Mesenchymal stem cell (in vitro differentiated cells and primary cell): ENCODE measurements around the gene YWHAE.
"Not testable (repeated sequence)": the region's sequence is repeated elsewhere in the genome, so short reads cannot be mapped to it uniquely, and the experiment has no call there.

ENCODE experiments used
- DNase-seq: peaks from one replicate; pipeline ENCODE4 v3.0.0-alpha.2; 2013
- H2AFZ ChIP-seq: one replicate; pipeline ENCODE4 v1.6.1; 2013; ENCODE audit warnings: low read depth, mild to moderate bottlenecking, control low read depth, inconsistent platforms, low read length, moderate library complexity
- H2AK5ac ChIP-seq: 2 replicates; pipeline ENCODE4 v1.6.1; 2013; ENCODE audit warnings: low read length, moderate library complexity, mild to moderate bottlenecking, inconsistent platforms; ENCODE audit not compliant: severe bottlenecking
- H2BK120ac ChIP-seq: one replicate; pipeline ENCODE4 v1.6.1; 2013; ENCODE audit warnings: low read depth, mild to moderate bottlenecking, inconsistent platforms, low read length, moderate library complexity
- H2BK12ac ChIP-seq, 2 experiments: one replicate each; pipeline ENCODE4 v1.6.1; 2013; ENCODE audit warnings: inconsistent platforms in 2 of 2, low read length in 2 of 2, mild to moderate bottlenecking in 2 of 2, moderate library complexity in 2 of 2, control low read depth in 1 of 2
- H2BK15ac ChIP-seq: one replicate; pipeline ENCODE4 v1.6.1; 2013; ENCODE audit warnings: mild to moderate bottlenecking, low read depth, inconsistent platforms; ENCODE audit not compliant: poor library complexity, severe bottlenecking
- H2BK5ac ChIP-seq: 2 replicates; pipeline ENCODE4 v1.6.1; 2013; ENCODE audit warnings: low read depth, mild to moderate bottlenecking, low read length, control low read depth, inconsistent platforms; ENCODE audit not compliant: poor library complexity, severe bottlenecking
- H3K14ac ChIP-seq, 2 experiments: one replicate each; pipeline ENCODE4 v1.6.1; 2013; ENCODE audit warnings: inconsistent platforms in 2 of 2, low read length in 2 of 2, control low read depth in 1 of 2, mild to moderate bottlenecking in 1 of 2, moderate library complexity in 1 of 2
- H3K18ac ChIP-seq, 2 experiments: one replicate each; pipeline ENCODE4 v1.6.1; 2013; ENCODE audit warnings: inconsistent platforms in 2 of 2, low read length in 2 of 2, control low read depth in 1 of 2, low read depth in 1 of 2, mild to moderate bottlenecking in 1 of 2
- H3K23ac ChIP-seq, 2 experiments: one replicate each; pipeline ENCODE4 v1.6.1; 2013; ENCODE audit warnings: inconsistent platforms in 2 of 2, low read length in 2 of 2, mild to moderate bottlenecking in 2 of 2, moderate library complexity in 2 of 2, control low read depth in 1 of 2
- H3K27ac ChIP-seq: 2 replicates; pipeline ENCODE4 v1.5.1; 2013; ENCODE audit warnings: mild to moderate bottlenecking, moderate library complexity, low read length, control low read depth, inconsistent platforms; ENCODE audit not compliant: poor library complexity, severe bottlenecking
- H3K27me3 ChIP-seq, 2 experiments: 2 replicates each; pipeline versions ENCODE4 v1.6.1 to v1.7.0; 2013; ENCODE audit warnings: low read length in 2 of 2, mild to moderate bottlenecking in 2 of 2, moderate library complexity in 2 of 2, control low read depth in 1 of 2, inconsistent platforms in 1 of 2; ENCODE audit not compliant: control insufficient read depth in 1 of 2, insufficient read depth in 1 of 2
- H3K36me3 ChIP-seq, 2 experiments: 2 replicates each; pipeline versions ENCODE4 v1.6.1 to v1.7.0; 2013; ENCODE audit warnings: low read length in 2 of 2, control low read depth in 1 of 2, inconsistent platforms in 1 of 2, low read depth in 1 of 2, mild to moderate bottlenecking in 1 of 2; ENCODE audit not compliant: insufficient read depth in 2 of 2, control insufficient read depth in 1 of 2
- H3K4ac ChIP-seq, 2 experiments: one replicate each; pipeline ENCODE4 v1.6.1; 2013; ENCODE audit warnings: inconsistent platforms in 2 of 2, low read length in 2 of 2, mild to moderate bottlenecking in 2 of 2, moderate library complexity in 2 of 2, control low read depth in 1 of 2, low read depth in 1 of 2
- H3K4me1 ChIP-seq: 2 replicates; pipeline ENCODE4 v1.6.1; 2013; ENCODE audit warnings: low read depth, low read length, control low read depth; ENCODE audit not compliant: control insufficient read depth, insufficient read depth
- H3K4me2 ChIP-seq: 2 replicates; pipeline ENCODE4 v1.6.1; 2013; ENCODE audit warnings: low read length, mild to moderate bottlenecking, inconsistent platforms; ENCODE audit not compliant: poor library complexity, severe bottlenecking
- H3K4me3 ChIP-seq, 2 experiments: 2 replicates each; pipeline versions ENCODE4 v1.5.1 to v1.7.0; 2013; ENCODE audit warnings: low read length in 2 of 2, mild to moderate bottlenecking in 2 of 2, control low read depth in 1 of 2, low read depth in 1 of 2; ENCODE audit not compliant: insufficient read depth in 1 of 2
- H3K79me1 ChIP-seq: replicated peaks from 2 replicates; pipeline ENCODE4 v1.6.1; 2013; ENCODE audit warnings: mild to moderate bottlenecking, control low read depth, low read length, inconsistent platforms; ENCODE audit not compliant: poor library complexity, severe bottlenecking
- H3K9ac ChIP-seq: 2 replicates; pipeline ENCODE4 v1.7.0; 2013; ENCODE audit warnings: mild to moderate bottlenecking, low read length, moderate library complexity
- H3K9me3 ChIP-seq: 2 replicates; pipeline ENCODE4 v1.7.0; 2013; ENCODE audit warnings: mild to moderate bottlenecking, low read length; ENCODE audit not compliant: control insufficient read depth
- H4K8ac ChIP-seq: one replicate; pipeline ENCODE4 v1.6.1; 2013; ENCODE audit warnings: inconsistent platforms, mild to moderate bottlenecking, low read length, moderate library complexity
- H4K91ac ChIP-seq: one replicate; pipeline ENCODE4 v1.6.1; 2013; ENCODE audit warnings: mild to moderate bottlenecking, low read length, inconsistent platforms
- WGBS: methylation state at CpG from one replicate; pipeline ENCODE4 v1.1.7; 2013; ENCODE audit warnings: mixed read lengths; 5-methylcytosine and 5-hydroxymethylcytosine counted together

The YWHAE gene

DNA sequence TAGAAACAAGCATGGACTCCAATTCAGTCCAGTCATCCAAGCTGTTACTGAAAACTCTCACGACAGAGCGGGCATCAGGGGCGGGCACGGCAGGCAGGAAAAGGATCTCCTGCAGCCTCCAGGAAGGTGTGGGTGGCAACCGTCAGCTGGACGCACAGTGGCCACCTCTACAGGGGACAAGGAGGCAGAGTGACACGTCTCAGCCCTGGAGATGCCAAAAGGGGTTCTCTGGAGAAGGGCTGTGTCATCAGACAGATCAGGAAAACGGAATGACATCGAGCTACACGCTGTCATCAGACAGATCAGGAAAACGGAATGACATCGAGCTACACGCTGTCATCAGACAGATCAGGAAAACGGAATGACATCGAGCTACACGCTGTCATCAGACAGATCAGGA, 92.2 kb downstream of the YWHAE start:
- H3K18ac ChIP-seq, H3K4me3 ChIP-seq, H3K4ac ChIP-seq, H3K4me1 ChIP-seq, H2AK5ac ChIP-seq, H2BK5ac ChIP-seq, H2AFZ ChIP-seq, H3K36me3 ChIP-seq, H3K9ac ChIP-seq, DNase-seq, H3K4me2 ChIP-seq, H4K91ac ChIP-seq, H3K27ac ChIP-seq, H3K9me3 ChIP-seq, H3K79me1 ChIP-seq, H2BK120ac ChIP-seq, H3K23ac ChIP-seq, H4K8ac ChIP-seq, H2BK15ac ChIP-seq, H2BK12ac ChIP-seq: not testable (repeated sequence)
- 84% methylated on average over 7 of the region's 16 CpGs for WGBS
- Histone ChIP-seq H3K14ac (peak overlapping the region in 1 of 2 experiments; percentile 18), H3K27me3 (peaks cover 11 to 44% of the 10 kb centered on the region in 2 experiments)

- Histone ChIP-seq H3K18ac (no peak overlapping the region), H4K91ac (no peak overlapping the region), H3K27ac (no peak overlapping the region), H3K4me3 (no peak overlapping the region), H3K4me2 (no peak overlapping the region), H3K79me1 (no peaks in the 10 kb centered on the region), H3K4ac (no peak overlapping the region), H3K9ac (no peak overlapping the region), H3K27me3 (peaks cover 16 to 55% of the 10 kb centered on the region in 2 experiments), H4K8ac (no peak overlapping the region), H2BK5ac (no peak overlapping the region), H2AK5ac (no peak overlapping the region), H3K23ac (no peak overlapping the region), H3K9me3 (no peaks in the 10 kb centered on the region), H3K4me1 (peaks cover 5% of the 10 kb centered on the region), H3K36me3 (no peaks in the 10 kb centered on the region), H2BK120ac (no peak overlapping the region), H3K14ac (no peak overlapping the region), H2BK12ac (no peak overlapping the region), H2AFZ (no peak overlapping the region), H2BK15ac (no peak overlapping the region)
- 90% methylated on average over 19 of the region's 19 CpGs for WGBS
- DNase-seq, result no peak
These were observed 95.0 kb downstream of the YWHAE start for GRCh38 chr17:1304962-1305563.

- no peaks in the 10 kb centered on the region for H3K79me1 ChIP-seq
- WGBS, result 94% methylated on average over 4 of the region's 5 CpGs
These were observed 95.5 kb downstream of the YWHAE start for GRCh38 chr17:1304522-1304921.

GRCh38 chr17:1302761-1303160, 97.3 kb downstream of the YWHAE start:
- no peak overlapping the region for H3K23ac ChIP-seq
- H2BK5ac ChIP-seq, result no peak overlapping the region
- H3K9me3 ChIP-seq, result no peaks in the 10 kb centered on the region
- no peak overlapping the region for H2BK120ac ChIP-seq
- H3K14ac ChIP-seq, result no peak overlapping the region
- no peak for DNase-seq
- H2BK12ac ChIP-seq, result no peak overlapping the region
- no peak overlapping the region for H2AFZ ChIP-seq
- H3K4me2 ChIP-seq, result no peak overlapping the region
- no peak overlapping the region for H2BK15ac ChIP-seq
- peaks cover 11% of the 10 kb centered on the region for H3K4me1 ChIP-seq
- no peak overlapping the region for H3K4me3 ChIP-seq
- H3K4ac ChIP-seq, result no peak overlapping the region
- no peaks in the 10 kb centered on the region for H3K79me1 ChIP-seq
- no peak overlapping the region for H3K18ac ChIP-seq
- no peak overlapping the region for H4K91ac ChIP-seq
- H3K27me3 ChIP-seq, result peaks cover 35 to 76% of the 10 kb centered on the region in 2 experiments
- no peak overlapping the region for H4K8ac ChIP-seq
- no peaks in the 10 kb centered on the region for H3K36me3 ChIP-seq
- H2AK5ac ChIP-seq, result no peak overlapping the region
- WGBS, result 91% methylated on average over 18 of the region's 18 CpGs
- no peak overlapping the region for H3K9ac ChIP-seq
- H3K27ac ChIP-seq, result no peak overlapping the region

More at GRCh38 chr17:1304522-1304921, 95.5 kb downstream of the YWHAE start:
- Histone ChIP-seq H2AK5ac (no peak overlapping the region), H3K23ac (no peak overlapping the region), H3K4me2 (no peak overlapping the region), H4K91ac (no peak overlapping the region), H4K8ac (no peak overlapping the region), H2BK120ac (no peak overlapping the region), H2AFZ (no peak overlapping the region), H2BK5ac (no peak overlapping the region), H3K14ac (no peak overlapping the region), H2BK12ac (no peak overlapping the region), H3K9ac (no peak overlapping the region), H3K18ac (no peak overlapping the region), H2BK15ac (no peak overlapping the region), H3K4me1 (peaks cover 5% of the 10 kb centered on the region), H3K4me3 (no peak overlapping the region), H3K27me3 (peaks cover 22 to 60% of the 10 kb centered on the region in 2 experiments), H3K36me3 (no peaks in the 10 kb centered on the region), H3K9me3 (no peaks in the 10 kb centered on the region), H3K4ac (no peak overlapping the region), H3K27ac (no peak overlapping the region)
- no peak for DNase-seq
